ENCODE measurements around the gene FAM174C.

Gene FAM174C

DNA sequence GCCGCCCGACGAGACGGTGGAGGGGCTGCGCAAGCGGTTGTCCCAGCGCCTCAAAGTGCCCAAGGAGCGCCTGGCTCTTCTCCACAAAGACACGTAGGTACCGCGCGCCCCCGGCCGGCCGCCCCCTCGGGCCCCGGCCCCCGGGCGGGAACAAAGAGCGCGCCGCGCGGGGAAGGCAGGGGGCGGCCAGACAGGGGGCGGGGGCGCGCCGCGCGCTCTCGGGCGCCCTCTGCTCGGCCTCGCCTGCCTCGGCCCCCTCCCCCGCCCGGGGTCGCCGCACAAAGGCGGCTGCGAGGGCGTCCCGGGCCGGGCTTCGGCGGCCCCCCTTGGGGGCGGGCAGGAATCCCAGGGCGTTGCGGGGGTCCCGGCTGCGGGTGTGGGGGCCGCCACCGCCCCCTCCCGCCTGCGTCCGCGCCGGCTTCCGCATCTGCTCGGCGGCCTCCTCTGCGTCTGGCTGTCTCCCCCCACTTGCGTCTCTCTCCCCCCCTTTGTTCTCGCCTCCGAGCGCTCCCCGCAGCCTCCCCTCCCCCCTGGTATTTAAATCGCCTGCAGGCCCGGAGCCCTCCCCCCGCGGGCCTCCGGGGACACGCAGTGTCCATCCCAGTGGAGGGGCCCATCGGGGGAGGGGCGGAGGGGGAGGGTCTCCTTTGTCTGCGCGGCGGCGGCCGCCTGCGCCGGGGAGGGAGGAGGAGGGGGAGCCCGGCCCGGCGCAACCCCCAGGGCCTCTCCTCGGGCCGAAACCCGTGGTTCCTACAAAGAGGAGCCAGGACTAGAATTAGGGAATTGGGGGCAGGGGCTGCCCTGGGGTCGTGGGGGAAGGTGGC is 24.7 kb upstream of the FAM174C start:
- peak; percentile 84 for DNase-seq (ENCODE audit: low spot score)

DNA sequence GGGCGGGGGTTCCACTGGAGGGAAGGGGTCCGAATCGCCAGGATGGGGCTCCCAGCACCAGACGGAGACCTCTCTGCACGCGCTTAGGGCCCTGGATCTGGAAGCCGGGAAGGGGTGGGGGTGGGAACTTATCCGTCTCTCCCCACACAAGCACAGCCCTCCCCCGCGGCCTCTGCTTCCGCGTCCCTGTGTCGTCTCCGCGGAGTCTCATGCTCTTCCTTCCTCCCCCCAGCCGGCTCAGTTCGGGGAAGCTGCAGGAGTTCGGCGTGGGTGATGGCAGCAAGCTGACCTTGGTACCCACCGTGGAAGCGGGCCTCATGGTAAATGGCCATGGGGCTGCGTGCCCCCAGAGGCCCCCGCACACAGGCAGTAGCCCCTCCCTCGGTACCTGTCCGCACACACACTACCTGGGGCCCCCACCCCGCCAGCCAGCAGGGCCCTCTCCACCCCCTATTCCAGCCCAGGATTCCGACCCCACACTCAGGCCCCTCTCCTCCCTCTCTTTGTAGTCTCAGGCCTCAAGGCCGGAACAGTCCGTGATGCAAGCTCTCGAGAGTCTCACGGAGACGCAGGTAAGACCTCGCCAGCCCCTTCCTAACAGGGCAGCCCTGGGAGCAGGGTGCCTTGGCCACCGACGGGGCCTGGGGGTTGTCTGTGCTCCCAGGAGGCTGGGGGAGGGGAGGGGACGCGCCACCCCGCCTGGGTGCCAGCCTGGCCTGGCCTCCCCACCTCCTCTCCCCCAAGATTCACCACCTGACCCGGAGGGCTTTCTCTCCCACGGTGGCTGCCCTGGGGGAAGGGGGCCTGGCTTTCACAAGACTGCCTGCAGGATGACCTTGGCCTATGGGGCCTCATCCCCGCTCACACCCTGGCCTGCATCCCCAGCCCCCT is 23.8 kb upstream of the FAM174C start:
- DNase-seq (ENCODE audit: low spot score), result no peak

DNA sequence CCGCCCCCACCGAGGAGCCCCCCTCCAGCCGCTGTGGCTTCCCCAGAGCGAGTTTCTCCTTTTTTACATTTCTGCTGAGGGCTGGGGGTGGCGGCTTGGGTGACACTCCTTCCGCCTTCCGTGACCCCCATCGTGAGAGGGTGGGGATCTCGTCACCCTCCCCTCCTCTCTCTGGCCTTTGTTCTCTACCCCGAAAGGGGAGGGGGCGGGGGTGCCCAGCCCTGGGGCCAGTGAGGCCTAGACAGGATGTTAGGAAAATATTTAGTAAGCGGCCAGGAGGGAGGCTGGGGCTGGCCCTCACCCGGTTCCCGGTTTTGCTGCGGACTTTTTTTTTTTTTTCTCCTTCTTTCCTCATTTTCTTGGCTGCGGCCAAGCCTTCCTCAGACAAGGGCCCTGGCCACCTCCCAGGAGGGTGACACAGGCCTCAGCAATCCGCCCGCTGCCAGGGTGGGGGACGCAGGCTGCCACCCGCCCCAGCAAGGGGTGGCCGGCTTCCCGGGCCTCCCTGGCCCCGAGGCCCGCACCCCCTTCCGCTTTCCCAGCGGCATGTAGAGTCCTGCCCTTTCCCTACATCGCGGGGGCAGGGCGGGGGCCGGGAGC is 23.0 kb upstream of the FAM174C start:
- DNase-seq (ENCODE audit: low spot score), result no peak

DNA sequence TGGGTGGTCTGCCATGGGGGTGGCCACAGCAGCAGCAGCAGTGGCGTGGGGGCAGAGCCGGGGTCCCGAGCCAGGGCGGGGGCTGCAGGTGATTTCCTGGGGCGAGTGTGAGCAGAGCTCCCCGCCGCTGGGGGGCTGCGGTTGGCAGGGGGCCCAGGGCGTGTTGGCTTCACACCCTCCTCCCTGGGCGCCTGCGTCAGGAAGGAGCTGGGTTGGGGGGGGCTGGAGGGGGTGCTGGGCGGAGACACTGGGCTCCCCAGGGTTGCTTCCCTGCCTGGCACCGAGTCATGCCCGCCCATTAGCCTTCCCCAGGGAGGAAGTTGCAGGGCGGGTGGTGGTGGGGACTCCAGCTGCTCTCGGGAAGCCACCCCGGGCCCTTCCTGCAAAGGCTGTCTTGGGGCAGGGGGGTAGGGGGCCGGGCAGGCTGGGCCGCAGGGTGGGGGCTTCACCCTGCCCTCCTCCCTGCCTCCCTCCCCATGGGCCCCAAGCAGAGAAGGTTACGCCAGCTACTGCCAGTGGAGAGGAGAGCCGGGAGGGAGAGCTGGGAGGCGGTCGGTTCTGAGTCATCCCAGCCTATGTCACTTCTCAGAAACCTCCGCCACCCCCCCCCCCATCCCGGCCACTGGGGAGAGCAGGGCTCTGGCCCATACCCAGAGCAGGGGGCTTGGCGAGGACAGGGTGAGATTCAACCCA is 22.4 kb upstream of the FAM174C start:
- DNase-seq (ENCODE audit: low spot score), result no peak

DNA sequence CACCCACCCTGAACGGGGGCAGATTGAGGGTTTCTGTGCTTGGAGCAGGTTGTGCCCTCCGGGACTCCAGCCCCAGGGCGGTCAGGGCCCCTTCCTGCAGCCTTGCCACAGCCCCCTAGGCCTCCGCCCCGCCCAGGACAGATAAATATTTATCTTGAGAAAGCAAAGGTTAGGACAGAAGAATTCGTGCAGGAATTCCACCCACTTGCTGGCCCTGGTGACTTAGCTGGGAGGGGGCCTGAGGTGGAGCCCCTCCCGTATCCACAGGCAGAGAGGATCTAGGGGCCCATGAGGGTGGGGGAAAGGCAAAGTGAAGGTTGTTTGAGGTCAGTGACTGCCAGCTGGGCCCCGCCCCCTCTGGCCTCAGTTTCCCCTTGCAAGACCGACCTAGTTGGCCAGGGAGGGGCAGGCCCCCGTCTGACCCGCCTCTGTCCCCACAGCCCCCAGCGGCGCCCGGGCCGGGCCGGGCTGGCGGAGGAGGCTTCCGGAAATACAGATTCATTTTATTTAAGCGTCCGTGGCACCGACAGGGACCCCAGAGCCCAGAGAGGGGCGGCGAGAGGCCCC is 21.7 kb upstream of the FAM174C start:
- no peak for DNase-seq (ENCODE audit: low spot score)

DNA sequence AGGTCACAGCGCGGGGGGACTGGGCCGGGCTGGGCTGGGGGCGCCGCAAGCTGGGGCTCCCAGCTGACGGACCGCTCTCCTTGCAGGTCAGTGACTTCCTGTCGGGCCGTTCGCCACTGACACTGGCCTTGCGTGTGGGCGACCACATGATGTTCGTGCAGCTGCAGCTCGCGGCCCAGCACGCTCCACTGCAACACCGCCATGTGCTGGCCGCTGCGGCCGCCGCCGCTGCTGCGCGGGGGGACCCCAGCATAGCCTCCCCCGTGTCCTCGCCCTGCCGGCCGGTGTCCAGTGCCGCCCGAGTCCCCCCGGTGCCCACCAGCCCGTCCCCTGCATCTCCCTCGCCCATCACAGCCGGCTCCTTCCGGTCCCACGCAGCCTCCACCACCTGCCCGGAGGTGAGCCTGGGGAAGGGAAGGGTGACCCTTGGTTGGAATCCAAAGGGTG is 21.2 kb upstream of the FAM174C start:
- DNase-seq (ENCODE audit: low spot score), result no peak

DNA sequence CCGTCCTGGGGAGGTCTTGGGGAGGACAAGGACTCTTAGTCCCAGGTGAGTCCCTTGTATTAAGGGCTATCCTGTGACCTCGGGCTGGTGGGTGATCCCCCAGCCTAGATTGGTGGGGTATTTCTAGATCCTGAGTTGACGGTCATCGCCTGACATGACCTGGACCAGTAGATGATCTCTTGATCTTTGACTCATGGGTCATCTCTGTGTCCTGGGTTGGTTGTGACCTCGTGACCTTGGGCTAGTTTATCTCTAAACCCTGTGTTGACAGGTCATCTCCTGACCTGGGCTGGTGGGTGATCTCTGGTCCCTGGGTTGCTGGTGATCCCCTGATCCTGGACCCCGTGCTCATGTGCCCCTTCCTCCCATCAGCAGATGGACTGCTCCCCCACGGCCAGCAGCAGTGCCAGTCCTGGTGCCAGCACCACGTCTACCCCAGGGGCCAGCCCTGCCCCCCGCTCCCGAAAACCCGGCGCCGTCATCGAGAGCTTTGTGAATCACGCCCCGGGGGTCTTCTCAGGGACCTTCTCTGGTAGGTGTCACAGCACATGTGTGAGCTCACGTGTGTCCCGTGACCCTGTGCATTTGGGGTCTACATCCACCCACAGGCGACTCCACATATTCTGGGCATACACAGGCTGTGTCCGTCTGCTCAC is 20.7 kb upstream of the FAM174C start:
- no peak for DNase-seq (ENCODE audit: low spot score)

DNA sequence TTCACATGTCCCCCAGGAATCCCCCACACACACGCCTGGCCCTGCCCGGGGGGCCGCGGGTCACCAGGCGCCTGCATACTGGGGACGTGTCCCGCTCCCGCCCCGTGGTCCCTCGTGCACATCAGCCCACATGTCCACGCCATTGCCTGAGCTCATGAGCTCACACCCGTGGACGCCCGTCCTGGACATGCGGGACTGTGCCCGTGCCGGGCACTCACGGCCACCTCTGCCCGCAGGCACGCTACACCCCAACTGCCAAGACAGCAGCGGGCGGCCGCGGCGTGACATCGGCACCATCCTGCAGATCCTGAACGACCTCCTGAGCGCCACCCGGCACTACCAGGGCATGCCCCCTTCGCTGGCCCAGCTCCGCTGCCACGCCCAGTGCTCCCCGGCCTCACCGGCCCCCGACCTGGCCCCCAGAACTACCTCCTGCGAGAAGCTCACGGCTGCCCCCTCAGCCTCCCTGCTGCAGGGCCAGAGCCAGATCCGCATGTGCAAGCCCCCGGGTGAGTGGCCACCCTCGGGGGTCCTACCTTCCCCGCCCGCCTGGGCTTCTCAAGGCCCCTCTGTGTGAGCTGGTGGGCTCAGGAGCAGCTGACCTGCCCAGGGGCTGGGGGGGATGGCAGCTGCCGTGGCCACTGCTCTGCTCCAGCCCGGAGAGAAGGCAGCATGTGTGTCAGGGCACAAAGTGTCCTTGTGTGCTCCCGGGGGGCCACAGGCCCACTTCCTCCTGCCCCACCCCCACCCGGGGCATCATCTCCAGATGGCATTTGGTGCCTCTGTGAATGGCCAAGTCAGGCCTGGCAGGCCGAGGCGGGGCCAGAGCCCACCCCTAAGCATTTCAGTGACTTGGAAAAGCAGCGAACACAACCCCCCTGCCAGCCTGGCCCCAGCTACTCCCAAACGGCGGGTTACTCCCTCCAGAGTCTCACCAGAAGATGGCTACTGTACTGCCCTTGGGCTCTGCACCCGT is 19.9 kb upstream of the FAM174C start:
- DNase-seq (ENCODE audit: low spot score), result no peak

DNA sequence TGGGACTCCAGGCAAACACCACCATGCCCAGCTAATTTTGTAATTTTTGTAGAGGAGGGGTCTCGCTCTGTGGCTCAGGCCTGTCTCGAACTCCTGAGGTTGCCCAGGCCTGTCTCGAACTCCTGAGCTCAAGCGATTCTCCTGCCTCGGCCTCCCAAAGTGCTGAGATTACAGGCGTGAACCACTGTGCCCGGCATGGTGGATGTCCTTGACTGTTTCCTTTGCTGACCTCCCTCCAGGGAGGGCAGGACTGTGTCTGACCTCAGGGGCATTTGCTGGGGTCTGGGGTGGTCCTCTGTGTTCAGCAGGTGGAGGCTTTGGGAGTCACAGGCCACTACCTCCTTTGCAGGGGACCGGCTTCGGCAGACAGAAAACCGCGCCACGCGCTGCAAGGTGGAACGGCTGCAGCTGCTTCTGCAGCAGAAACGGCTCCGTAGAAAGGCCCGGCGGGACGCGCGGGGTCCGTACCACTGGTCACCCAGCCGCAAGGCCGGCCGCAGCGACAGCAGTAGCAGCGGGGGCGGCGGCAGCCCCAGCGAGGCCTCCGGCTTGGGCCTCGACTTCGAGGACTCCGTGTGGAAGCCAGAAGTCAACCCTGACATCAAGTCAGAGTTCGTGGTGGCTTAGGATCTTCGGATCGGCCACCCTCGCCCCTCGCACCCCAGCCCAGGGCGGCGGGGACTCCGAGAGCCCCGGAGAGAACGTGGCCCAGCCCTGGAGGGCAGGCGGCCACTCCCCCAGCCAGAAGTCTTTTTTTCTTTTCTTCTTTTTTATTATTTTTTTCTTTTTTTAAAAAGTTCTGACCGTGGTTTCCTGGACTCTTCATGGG is 18.5 kb upstream of the FAM174C start:
- no peak for DNase-seq (ENCODE audit: low spot score)

DNA sequence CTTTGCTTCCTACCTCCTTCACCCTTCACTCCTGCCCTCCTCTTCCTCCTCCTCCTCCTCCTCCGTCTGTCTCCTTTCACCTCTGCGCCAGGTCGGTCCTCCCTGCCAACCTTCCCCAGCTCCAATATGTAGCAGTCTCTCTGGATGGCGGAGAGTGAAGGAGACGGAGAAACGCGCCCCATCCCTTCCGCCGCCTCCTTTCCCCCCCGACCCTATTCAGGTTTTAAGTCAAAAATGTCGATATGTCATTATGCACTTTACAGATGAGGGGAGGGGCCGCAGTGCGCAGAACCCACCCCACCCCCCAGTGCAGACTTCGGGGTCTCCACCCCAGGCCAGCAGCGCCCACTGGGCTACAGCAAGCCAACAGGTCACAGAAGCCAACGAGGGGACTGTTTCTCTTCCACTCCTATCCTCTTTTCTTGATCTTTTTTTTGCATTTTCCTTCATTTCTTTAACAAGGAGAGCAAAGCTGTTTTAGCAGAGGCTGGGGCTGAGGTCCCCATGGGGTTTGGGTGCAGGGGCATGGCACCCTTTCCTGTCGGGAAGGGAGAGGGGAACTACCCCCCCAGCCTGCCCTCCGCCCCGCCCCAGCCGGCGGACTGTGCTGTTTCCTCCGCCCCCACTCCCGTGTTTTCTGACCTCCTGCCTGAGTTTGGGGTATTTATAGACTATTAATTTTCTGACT is 17.7 kb upstream of the FAM174C start:
- DNase-seq (ENCODE audit: low spot score), result no peak

DNA sequence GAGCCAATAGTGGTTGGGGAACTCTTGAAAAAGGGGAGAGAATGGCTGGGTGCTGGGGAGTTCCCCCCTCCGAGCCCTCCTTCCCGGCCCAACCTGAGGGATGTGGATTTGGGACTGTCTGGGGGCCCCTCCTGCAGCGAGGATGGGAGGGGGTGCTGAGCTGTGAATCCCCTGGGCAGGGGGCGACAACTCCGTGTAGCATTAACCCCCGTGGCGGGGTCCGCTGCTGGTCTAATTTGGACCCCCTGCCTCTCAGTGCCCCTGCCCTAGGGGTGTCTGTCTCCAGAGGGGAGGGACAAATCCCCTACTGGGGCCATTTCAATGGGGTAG is 17.2 kb upstream of the FAM174C start:
- DNase-seq (ENCODE audit: low spot score), result no peak

DNA sequence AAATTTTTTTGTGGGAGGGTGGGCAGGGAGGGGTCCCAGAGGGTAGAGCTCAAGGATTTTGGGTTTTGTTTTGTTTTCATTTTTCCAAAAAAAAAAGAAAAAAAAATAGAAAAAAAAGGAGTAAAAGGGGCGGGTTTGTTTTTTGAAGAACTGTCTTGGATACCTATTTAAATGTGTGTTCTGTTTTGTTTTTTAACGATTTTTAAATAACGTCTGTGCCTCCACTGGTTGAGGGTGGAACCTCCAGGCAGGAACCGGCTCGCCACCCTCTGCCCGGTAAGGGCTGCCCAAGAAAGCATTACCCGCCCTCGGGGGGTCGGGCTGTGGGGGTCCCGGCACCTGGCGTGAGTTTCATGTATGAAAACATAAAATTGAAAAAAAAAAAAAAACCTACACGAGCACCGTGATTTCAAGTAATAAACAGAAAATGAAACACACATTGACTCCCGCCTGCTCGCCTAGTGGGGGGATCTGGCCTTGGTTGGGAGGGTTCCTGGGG is 16.6 kb upstream of the FAM174C start:
- DNase-seq (ENCODE audit: low spot score), result no peak

DNA sequence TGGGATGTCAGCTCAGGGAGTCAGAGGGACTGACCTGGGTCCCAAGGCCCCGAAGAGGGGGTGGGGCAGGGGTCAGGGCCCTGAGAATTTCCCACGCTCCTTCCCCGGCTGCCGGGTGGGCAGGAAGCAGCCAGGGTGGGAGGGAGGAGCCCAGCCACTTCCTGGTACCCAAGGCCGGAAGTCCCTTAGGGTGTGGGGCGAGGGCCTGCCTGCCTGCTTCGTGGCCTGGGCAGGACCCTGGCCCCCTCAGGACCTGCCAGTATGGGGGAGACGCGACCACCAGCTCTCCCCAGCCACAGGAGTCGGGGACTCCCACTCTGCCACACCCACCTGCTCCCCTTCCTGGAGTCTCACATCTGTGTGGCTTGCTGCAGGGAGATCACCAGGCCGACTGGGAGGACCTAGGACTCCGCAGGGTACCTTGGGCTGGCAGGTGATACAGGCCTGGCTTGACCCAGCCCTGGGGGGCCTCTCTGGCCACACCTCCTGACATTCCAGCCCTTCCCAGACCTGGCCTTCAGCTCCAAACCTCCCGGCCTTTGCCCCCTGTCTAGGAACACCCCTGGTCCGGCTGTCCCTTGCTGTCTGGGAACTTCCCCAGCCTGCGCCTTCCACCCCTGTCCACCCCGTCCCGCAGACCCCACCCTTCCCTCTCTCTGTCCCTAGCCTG is 16.0 kb upstream of the FAM174C start:
- DNase-seq (ENCODE audit: low spot score), result peak; percentile 38

DNA sequence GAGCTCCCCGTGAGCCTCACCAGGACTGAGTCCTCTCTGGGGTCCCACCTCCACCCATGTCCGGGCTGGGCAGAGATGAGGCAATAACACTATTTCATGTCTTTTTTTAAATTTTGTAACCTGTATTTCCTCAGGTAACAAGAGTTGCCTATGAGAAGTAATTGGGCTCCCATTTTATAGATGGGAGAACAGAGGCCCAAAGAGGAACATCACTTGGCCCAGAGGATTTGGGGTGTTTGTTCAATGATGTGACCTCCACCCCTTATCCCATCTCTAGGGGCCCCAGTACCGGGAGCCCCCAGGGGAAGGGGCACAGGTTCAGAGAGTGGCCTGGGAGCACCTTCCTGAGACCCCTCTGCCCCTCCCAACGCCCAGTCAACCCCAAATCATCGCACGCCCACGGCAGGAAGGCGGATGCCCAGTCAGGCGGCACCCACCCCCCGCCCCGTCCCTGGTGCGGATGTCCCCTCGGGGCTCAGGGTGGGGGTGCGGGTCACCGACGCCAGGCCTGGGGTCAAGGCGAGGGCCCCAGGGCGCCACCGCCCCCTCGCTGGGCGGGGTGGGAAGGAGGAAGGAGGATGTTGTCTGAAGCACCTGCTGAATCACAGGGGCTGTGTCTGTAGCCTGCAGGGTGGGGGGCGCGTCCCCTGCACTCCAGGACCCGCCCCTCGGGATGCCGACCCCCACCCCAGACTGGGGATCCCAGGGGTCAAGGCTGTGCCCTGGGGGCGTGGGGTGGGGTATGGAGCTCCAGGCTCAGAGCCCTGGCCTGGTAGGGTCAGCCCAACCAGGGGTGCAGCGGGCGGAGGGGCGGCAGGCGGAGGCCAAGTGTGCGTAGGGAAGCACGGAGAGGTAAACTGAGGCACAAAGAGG is 15.2 kb upstream of the FAM174C start:
- DNase-seq (ENCODE audit: low spot score), result no peak

DNA sequence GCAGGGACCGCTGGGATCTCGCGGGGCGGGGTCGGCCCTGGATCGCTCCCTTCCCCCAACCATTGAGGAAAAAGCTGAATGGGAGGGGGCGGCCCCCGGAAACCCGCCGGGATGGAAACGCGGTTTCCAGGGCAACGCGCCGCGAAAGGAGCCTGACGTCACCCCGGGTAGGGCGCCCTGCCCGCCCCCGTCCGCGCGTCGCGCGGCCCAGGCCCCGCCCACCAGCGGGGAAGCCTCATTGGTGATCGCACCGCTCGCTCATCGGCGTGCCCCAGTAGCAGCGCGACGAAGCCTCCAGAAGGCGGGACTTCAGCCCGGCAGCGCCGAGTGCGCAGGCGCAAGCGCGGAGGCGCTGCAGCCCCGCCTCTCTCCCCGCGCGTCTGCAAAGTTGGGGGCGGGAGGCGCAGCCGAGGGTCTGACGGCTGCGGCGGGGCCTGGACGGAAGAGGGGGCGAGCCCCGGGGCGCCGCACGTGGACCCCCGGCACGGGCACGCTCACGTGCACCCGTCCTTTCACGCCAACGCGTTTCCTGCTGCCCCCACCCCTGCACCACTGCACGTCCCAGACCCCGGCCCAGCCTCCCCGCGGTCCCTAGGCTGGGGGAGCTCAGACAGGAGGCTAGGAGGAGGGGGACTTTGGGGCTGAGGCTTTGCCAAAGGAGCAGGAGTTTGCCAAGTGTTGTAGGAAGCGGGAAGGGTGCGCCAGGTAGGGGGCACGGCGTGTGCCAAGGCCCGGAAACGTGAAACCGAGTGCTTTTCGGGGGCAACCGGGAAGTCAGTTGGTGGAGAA is 14.4 kb upstream of the FAM174C start:
- peak; percentile 90 for DNase-seq (ENCODE audit: low spot score)

DNA sequence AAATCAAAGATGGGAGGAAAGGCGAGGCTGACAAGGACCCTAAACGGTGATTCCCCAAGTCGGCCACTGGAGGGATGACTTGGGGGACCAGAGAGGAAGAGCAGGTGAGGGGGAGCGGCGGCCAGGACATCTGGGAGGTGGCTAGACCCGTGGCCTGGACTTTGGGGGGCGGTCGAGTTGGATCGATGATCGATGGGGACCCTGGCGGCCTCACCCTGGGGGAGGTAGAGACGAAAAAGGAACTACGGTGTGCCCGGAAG is 13.9 kb upstream of the FAM174C start:
- no peak for DNase-seq (ENCODE audit: low spot score)
